MM.1S (cell line): ENCODE measurements around the gene WASL.

Experiments
- DNase-seq: peaks from one replicate; pipeline ENCODE4 v3.0.0-alpha.2; 2015
- H2AFZ ChIP-seq: fragments of 300-600 bp; sonication (generic); 2 replicates; pipeline ENCODE4 v1.6.0; 2016; ENCODE audit warnings: antibody characterized with exemption, low read length
- H3F3A ChIP-seq: fragments of 300-600 bp; sonication (generic); 2 replicates; pipeline ENCODE4 v1.6.1; 2016; ENCODE audit warnings: mild to moderate bottlenecking, antibody characterized with exemption, low read length, moderate library complexity, mixed read lengths; ENCODE audit not compliant: insufficient read depth
- H3K27ac ChIP-seq: fragments of 300-600 bp; sonication (generic); 2 replicates; pipeline ENCODE4 v1.5.1; 2016; ENCODE audit warnings: mild to moderate bottlenecking, low read length
- H3K27me3 ChIP-seq: fragments of 300-600 bp; sonication (generic); replicated peaks from 2 replicates; pipeline ENCODE4 v1.6.0; 2016; ENCODE audit warnings: low read length; ENCODE audit not compliant: insufficient read depth
- H3K36me3 ChIP-seq: fragments of 300-600 bp; sonication (generic); replicated peaks from 2 replicates; pipeline ENCODE4 v1.6.1; 2016; ENCODE audit warnings: mild to moderate bottlenecking, low read length, mixed read lengths; ENCODE audit not compliant: insufficient read depth
- H3K4me1 ChIP-seq: fragments of 300-600 bp; sonication (generic); 2 replicates; pipeline ENCODE4 v1.6.1; 2016; ENCODE audit warnings: low read length, mixed read lengths
- H3K4me2 ChIP-seq: fragments of 300-600 bp; sonication (generic); 2 replicates; pipeline ENCODE4 v1.6.0; 2016; ENCODE audit warnings: low read depth, low read length
- H3K4me3 ChIP-seq: fragments of 300-600 bp; sonication (generic); 2 replicates; pipeline ENCODE4 v1.5.1; 2016; ENCODE audit warnings: low read length, mixed read lengths
- H3K79me2 ChIP-seq: fragments of 300-600 bp; sonication (generic); 2 replicates; pipeline ENCODE4 v1.6.1; 2016; ENCODE audit warnings: mixed run types, low read length, mixed read lengths
- H3K9ac ChIP-seq: fragments of 300-600 bp; sonication (generic); 2 replicates; pipeline ENCODE4 v1.6.1; 2016; ENCODE audit warnings: low read length, mixed read lengths
- H3K9me2 ChIP-seq: fragments of 300-600 bp; sonication (generic); replicated peaks from 2 replicates; pipeline ENCODE4 v1.6.1; 2016; ENCODE audit warnings: mild to moderate bottlenecking, low read length, mixed read lengths; ENCODE audit not compliant: insufficient read depth
- H3K9me3 ChIP-seq: fragments of 300-600 bp; sonication (generic); replicated peaks from 2 replicates; pipeline ENCODE4 v1.6.1; 2016; ENCODE audit warnings: mild to moderate bottlenecking, low read length, mixed read lengths; ENCODE audit not compliant: insufficient read depth
- H4K20me1 ChIP-seq: fragments of 300-600 bp; sonication (generic); 2 replicates; pipeline ENCODE4 v1.6.1; 2016; ENCODE audit warnings: mild to moderate bottlenecking, low read length, moderate library complexity, mixed read lengths; ENCODE audit not compliant: insufficient read depth
- CTCF ChIP-seq: fragments of 300-600 bp; sonication (generic); IDR thresholded peaks from 2 replicates; pipeline ENCODE4 v1.5.1; 2016; ENCODE audit warnings: antibody characterized with exemption, low read length, mixed read lengths
- EZH2 ChIP-seq: fragments of 300-600 bp; sonication (generic); optimal IDR thresholded peaks from 2 replicates; pipeline ENCODE3; 2017; ENCODE audit warnings: low read depth, mild to moderate bottlenecking, antibody characterized with exemption, low read length, mixed read lengths
- EZH2phosphoT487 ChIP-seq: fragments of 300-600 bp; sonication (generic); IDR thresholded peaks from 2 replicates; pipeline ENCODE4 v1.6.1; 2018; ENCODE audit warnings: antibody characterized with exemption, low read length

The WASL gene

DNA sequence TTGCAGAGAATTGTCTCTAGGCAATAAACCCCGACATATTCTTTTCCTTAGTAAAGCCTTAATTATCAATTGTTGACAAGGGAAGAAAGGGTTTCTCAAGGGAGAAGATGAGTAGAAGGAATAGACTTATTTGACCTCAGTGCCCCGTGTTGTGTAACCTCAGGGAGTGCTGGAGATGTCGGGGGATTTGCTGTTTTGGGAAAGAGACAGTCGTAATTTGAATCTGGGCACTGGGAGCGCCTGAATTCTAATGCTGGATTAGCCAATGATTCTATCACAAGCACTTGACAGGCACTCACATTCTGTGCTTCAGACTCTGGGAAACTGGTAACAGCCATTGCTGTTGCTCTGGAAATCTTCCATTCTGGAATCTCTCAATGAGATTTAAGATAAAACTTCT is 106.9 kb downstream of the WASL start:
- Histone ChIP-seq H3K9me3 (no peaks in the 10 kb centered on the region), H4K20me1 (no peaks in the 10 kb centered on the region), H3K36me3 (no peaks in the 10 kb centered on the region), H3K9ac (no peak overlapping the region), H3K9me2 (no peaks in the 10 kb centered on the region), H3F3A (no peaks in the 10 kb centered on the region), H3K4me1 (no peaks in the 10 kb centered on the region), H3K4me2 (no peak overlapping the region), H3K27me3 (no peaks in the 10 kb centered on the region), H2AFZ (no peak overlapping the region), H3K4me3 (no peak overlapping the region), H3K79me2 (no peaks in the 10 kb centered on the region), H3K27ac (no peak overlapping the region)
- TF ChIP-seq EZH2phosphoT487 (no peak), CTCF (no peak), EZH2 (no peak)
- DNase-seq, result no peak

- H3K4me2 ChIP-seq, result no peak overlapping the region
- no peaks in the 10 kb centered on the region for H3K36me3 ChIP-seq
- H3K79me2 ChIP-seq, result no peaks in the 10 kb centered on the region
- H3K27me3 ChIP-seq, result no peaks in the 10 kb centered on the region
- H3K9ac ChIP-seq, result no peak overlapping the region
- DNase-seq, result no peak
- TF ChIP-seq EZH2phosphoT487 (no peak), EZH2 (no peak), CTCF (no peak)
- H3K4me3 ChIP-seq, result no peak overlapping the region
- no peak overlapping the region for H3K27ac ChIP-seq
- no peaks in the 10 kb centered on the region for H3F3A ChIP-seq
- H3K4me1 ChIP-seq, result no peaks in the 10 kb centered on the region
- no peaks in the 10 kb centered on the region for H3K9me3 ChIP-seq
- H3K9me2 ChIP-seq, result no peaks in the 10 kb centered on the region
- H2AFZ ChIP-seq, result no peak overlapping the region
- H4K20me1 ChIP-seq, result no peaks in the 10 kb centered on the region
These were observed 108.2 kb downstream of the WASL start for GRCh38 chr7:123640583-123640982.

DNA sequence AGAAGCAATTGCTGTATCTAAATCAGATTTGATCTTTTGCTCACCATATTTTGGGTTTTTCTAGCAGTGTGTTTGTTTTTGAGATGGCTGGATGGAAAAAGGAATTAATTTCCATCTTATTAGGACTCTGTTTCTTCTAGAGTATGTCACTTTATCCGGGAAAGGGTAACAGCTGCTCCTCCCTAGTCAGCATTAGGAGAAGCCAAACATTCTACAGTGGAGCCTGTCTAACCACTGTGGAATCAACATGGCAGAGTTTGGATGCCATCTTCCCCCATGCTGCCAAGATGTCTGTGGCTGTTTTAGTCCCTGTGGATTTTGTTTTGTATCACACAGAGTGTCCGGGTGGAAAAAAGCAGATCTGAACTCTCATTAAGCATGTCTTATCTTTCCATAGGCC is 109.2 kb downstream of the WASL start:
- H3K9me2 ChIP-seq, result no peaks in the 10 kb centered on the region
- no peaks in the 10 kb centered on the region for H3K4me1 ChIP-seq
- no peak for DNase-seq
- no peak overlapping the region for H3K27ac ChIP-seq
- H3K79me2 ChIP-seq, result no peaks in the 10 kb centered on the region
- H3K27me3 ChIP-seq, result no peaks in the 10 kb centered on the region
- no peaks in the 10 kb centered on the region for H3F3A ChIP-seq
- H3K9me3 ChIP-seq, result no peaks in the 10 kb centered on the region
- TF ChIP-seq CTCF (no peak), EZH2 (no peak)
- no peak overlapping the region for H3K9ac ChIP-seq
- no peak overlapping the region for H2AFZ ChIP-seq
- H3K4me2 ChIP-seq, result no peak overlapping the region
- no peaks in the 10 kb centered on the region for H3K36me3 ChIP-seq
- H4K20me1 ChIP-seq, result no peaks in the 10 kb centered on the region
- no peak overlapping the region for H3K4me3 ChIP-seq

DNA sequence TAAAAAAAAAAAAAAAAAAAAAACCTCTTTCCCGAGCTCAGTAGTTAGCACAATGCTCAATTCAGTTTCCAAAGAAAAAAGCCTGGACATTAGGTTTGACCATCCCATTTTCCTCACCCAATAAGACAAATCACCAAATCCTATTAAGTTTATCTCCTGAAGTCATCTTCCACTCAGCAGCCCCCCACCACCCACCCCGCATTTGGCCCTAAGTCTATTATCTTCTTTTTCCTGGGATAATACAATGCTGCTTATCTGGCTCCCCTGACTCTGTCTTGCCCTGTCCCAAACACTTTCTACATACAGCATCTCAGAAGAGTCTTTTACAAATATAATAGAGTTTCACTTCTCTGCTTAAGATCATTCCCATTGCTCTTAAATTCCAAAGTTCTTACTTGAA is 110.9 kb downstream of the WASL start:
- no peaks in the 10 kb centered on the region for H3K9me2 ChIP-seq
- DNase-seq, result no peak
- no peak overlapping the region for H3K9ac ChIP-seq

More for the DNA sequence above, 110.9 kb downstream of the WASL start:
- H3K4me1 ChIP-seq, result no peaks in the 10 kb centered on the region
- no peaks in the 10 kb centered on the region for H3K27me3 ChIP-seq
- no peaks in the 10 kb centered on the region for H3F3A ChIP-seq
- no peak overlapping the region for H3K4me3 ChIP-seq
- no peak for TF ChIP-seq EZH2
- no peak for TF ChIP-seq CTCF
- TF ChIP-seq EZH2phosphoT487, result no peak
- H3K4me2 ChIP-seq, result no peak overlapping the region
- H3K36me3 ChIP-seq, result no peaks in the 10 kb centered on the region
- no peak overlapping the region for H3K27ac ChIP-seq
- H2AFZ ChIP-seq, result no peak overlapping the region
- no peaks in the 10 kb centered on the region for H4K20me1 ChIP-seq
- H3K9me3 ChIP-seq, result no peaks in the 10 kb centered on the region
- no peaks in the 10 kb centered on the region for H3K79me2 ChIP-seq
